ENCODE measurements around the gene GCN1.
"Not testable (repeated sequence)": the region's sequence is repeated elsewhere in the genome, so short reads cannot be mapped to it uniquely, and the experiment has no call there.

The GCN1 gene

DNA sequence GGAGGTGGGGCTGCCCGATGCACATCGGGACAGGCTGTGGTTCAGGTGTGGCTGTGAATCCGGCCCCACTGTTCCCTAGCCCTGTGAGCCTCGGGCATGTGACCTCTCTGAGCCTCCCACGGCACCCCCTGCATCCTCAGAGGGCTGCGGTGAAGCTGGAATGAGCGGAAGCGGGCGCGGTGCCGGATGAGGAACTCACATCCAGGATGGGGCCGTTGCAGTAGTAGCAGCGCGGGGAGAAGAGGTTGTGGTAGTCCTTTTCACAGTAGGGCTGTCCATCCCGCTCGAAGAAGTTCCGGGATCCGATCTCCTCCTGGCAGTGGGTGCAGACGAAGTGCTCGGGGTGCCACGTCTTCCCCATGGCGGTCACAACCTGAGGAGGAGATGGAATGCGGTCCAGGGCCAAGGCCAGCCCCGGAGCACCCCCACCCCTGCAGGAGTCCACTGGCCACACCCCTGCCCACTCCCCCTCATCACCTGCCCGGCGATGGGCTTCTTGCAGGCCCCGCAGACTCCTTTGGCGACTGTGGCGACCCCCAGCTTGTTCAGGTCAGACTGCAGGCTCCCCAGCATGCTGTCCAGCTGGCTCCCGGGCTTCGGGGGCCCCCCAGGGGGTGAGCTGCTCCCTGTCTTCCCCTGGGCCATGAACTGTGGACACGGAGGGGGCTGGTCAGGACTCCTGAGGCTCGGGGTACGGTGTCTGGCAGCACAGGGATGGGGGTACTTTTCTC is 20.3 kb upstream of the GCN1 start:
- Histone ChIP-seq H3K27me3 (ENCODE audit: insufficient read depth, poor library complexity, severe bottlenecking) (peaks cover 30% of the 10 kb centered on the region), H3K27ac (replicated peaks) (no peak overlapping the region), H3K4me3 (replicated peaks; ENCODE audit: insufficient read depth, low read length) (no peak overlapping the region)
- no peak for TF ChIP-seq GABPA (IDR thresholded peaks at IDR 0.05; ENCODE audit: low read depth)
- TF ChIP-seq SPI1 (IDR thresholded peaks at IDR 0.05; ENCODE audit: borderline replicate concordance, low read depth), result no peak
- no peak for TF ChIP-seq POLR2AphosphoS5 (IDR thresholded peaks at IDR 0.05; ENCODE audit: low read depth)
- TF ChIP-seq, protein P1, sequence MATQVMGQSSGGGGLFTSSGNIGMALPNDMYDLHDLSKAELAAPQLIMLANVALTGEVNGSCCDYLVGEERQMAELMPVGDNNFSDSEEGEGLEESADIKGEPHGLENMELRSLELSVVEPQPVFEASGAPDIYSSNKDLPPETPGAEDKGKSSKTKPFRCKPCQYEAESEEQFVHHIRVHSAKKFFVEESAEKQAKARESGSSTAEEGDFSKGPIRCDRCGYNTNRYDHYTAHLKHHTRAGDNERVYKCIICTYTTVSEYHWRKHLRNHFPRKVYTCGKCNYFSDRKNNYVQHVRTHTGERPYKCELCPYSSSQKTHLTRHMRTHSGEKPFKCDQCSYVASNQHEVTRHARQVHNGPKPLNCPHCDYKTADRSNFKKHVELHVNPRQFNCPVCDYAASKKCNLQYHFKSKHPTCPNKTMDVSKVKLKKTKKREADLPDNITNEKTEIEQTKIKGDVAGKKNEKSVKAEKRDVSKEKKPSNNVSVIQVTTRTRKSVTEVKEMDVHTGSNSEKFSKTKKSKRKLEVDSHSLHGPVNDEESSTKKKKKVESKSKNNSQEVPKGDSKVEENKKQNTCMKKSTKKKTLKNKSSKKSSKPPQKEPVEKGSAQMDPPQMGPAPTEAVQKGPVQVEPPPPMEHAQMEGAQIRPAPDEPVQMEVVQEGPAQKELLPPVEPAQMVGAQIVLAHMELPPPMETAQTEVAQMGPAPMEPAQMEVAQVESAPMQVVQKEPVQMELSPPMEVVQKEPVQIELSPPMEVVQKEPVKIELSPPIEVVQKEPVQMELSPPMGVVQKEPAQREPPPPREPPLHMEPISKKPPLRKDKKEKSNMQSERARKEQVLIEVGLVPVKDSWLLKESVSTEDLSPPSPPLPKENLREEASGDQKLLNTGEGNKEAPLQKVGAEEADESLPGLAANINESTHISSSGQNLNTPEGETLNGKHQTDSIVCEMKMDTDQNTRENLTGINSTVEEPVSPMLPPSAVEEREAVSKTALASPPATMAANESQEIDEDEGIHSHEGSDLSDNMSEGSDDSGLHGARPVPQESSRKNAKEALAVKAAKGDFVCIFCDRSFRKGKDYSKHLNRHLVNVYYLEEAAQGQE (IDR thresholded peaks at IDR 0.05; ENCODE audit: insufficient replicate concordance, low read depth), result no peak
- TF ChIP-seq, protein P2, sequence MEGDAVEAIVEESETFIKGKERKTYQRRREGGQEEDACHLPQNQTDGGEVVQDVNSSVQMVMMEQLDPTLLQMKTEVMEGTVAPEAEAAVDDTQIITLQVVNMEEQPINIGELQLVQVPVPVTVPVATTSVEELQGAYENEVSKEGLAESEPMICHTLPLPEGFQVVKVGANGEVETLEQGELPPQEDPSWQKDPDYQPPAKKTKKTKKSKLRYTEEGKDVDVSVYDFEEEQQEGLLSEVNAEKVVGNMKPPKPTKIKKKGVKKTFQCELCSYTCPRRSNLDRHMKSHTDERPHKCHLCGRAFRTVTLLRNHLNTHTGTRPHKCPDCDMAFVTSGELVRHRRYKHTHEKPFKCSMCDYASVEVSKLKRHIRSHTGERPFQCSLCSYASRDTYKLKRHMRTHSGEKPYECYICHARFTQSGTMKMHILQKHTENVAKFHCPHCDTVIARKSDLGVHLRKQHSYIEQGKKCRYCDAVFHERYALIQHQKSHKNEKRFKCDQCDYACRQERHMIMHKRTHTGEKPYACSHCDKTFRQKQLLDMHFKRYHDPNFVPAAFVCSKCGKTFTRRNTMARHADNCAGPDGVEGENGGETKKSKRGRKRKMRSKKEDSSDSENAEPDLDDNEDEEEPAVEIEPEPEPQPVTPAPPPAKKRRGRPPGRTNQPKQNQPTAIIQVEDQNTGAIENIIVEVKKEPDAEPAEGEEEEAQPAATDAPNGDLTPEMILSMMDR (IDR thresholded peaks at IDR 0.05; ENCODE audit: insufficient read depth, low read length), result no peak
- no peak for DNase-seq (ENCODE audit: low read depth in 1 of 2, low spot score in 1 of 2)

DNA sequence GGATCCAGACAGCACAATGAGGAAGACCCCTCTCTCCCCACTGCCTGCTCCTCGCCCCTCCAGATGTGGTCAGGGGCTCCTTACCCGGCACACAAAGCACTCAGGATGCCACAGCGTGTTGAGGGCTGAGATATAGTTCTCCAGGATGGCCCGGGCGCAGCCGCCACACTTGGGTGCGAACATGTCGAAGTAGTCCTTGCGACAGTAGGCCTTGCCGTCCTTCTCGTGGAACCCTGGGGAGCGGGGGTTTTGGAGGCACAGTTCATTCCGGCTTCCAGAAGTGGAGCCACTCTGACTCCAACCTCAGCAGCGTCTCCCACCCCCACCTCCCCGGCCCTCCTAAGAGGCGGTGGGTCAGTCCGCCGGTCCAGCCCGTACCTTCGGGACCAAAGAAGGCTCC is 19.2 kb upstream of the GCN1 start:
- H3K27ac ChIP-seq (replicated peaks), result no peak overlapping the region
- H3K27me3 ChIP-seq (ENCODE audit: insufficient read depth, poor library complexity, severe bottlenecking), result peaks cover 22% of the 10 kb centered on the region
- no peak overlapping the region for H3K4me3 ChIP-seq (replicated peaks; ENCODE audit: insufficient read depth, low read length)
- DNase-seq (ENCODE audit: low read depth in 1 of 2, low spot score in 1 of 2), result no peak
- TF ChIP-seq POLR2AphosphoS5 (IDR thresholded peaks at IDR 0.05; ENCODE audit: low read depth) (no peak), SPI1 (IDR thresholded peaks at IDR 0.05; ENCODE audit: borderline replicate concordance, low read depth) (no peak), GABPA (IDR thresholded peaks at IDR 0.05; ENCODE audit: low read depth) (no peak)
- TF ChIP-seq, protein P2 (IDR thresholded peaks at IDR 0.05; ENCODE audit: insufficient read depth, low read length), result no peak
- TF ChIP-seq, protein P1 (IDR thresholded peaks at IDR 0.05; ENCODE audit: insufficient replicate concordance, low read depth), result no peak

DNA sequence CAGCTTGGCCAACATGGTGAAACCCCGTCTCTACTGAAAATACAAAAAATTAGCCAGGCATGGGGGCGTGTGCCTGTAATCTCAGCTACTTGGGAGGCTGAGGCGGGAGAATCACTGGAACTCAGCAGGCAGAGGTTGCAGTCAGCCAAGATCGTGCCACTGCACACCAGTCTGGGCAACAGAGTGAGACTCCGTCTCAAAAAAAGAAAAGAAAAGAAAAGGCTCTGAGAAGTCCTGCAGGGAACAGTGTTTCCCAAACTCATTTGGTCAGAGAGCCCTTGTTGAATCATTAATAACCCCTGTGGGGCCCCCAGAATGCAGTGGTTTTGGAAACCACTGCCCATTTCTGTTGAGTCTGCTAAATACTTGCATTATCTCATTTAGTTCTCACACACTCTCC is 18.7 kb upstream of the GCN1 start:
- H3K27me3 ChIP-seq (ENCODE audit: insufficient read depth, poor library complexity, severe bottlenecking), result peaks cover 18% of the 10 kb centered on the region
- DNase-seq (ENCODE audit: low read depth in 1 of 2, low spot score in 1 of 2); H3K4me3 ChIP-seq (replicated peaks; ENCODE audit: insufficient read depth, low read length); H3K27ac ChIP-seq (replicated peaks): not testable (repeated sequence)

DNA sequence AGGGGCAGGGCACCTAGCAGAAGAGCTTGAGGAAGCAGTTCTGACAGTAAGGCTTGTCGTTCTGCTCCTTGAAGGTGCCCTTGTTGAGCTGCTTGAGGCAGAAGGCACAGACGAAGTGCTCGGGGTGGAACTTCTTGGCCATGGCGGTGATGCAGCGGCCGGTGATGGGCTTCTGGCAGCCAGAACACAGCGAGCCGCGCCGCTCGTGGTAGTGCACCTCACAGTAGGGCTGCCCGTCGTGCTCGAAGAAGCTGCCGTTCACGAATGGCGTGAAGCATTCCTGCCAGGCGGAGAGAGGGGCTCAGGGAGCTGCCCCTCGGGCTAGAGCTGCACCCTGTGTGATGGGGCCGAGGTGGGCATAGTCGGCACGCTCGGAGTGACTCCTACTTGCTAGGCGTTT is 17.8 kb upstream of the GCN1 start:
- no peak for DNase-seq (ENCODE audit: low read depth in 1 of 2, low spot score in 1 of 2)
- H3K27me3 ChIP-seq (ENCODE audit: insufficient read depth, poor library complexity, severe bottlenecking), result peaks cover 18% of the 10 kb centered on the region
- TF ChIP-seq, protein P2 (IDR thresholded peaks at IDR 0.05; ENCODE audit: insufficient read depth, low read length), result no peak
- TF ChIP-seq GABPA (IDR thresholded peaks at IDR 0.05; ENCODE audit: low read depth) (no peak), POLR2AphosphoS5 (IDR thresholded peaks at IDR 0.05; ENCODE audit: low read depth) (no peak), SPI1 (IDR thresholded peaks at IDR 0.05; ENCODE audit: borderline replicate concordance, low read depth) (no peak)
- TF ChIP-seq, protein P1 (IDR thresholded peaks at IDR 0.05; ENCODE audit: insufficient replicate concordance, low read depth), result no peak
- H3K27ac ChIP-seq (replicated peaks), result no peak overlapping the region
- no peak overlapping the region for H3K4me3 ChIP-seq (replicated peaks; ENCODE audit: insufficient read depth, low read length)

Measured in HL-60 (cell line).